ENCODE measurements around the gene KCNRG. TPM values are rescaled to one million over a fixed set of nuclear protein-coding genes. Genes with fewer than 3 reads are reported as not detected.
"Not testable (repeated sequence)": the region's sequence is repeated elsewhere in the genome, so short reads cannot be mapped to it uniquely, and the experiment has no call there.

KCNRG gene
- total RNA-seq, 2 experiments from 2014 or later = 0.30 to 0.65 TPM

DNA sequence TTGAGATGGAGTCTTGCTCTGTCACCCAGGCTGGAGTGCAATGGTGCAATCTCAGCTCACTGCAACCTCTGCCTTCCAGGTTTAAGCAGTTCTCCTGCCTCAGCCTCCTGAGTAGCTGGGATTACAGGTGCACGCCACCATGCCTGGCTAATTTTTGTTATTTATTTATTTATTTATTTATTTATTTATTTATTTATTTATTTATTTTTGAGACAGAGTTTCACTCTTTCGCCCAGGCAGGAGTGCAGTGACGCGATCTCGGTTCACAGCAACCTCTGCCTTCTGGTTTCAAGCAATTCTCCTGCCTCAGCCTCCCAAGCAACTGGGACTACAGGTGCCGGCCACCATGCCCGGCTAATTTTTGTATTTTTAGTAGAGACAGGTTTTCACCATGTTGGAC, 47.1 kb downstream of the KCNRG start:
- DNase-seq, H3K4me3 Mint-ChIP-seq, H3K27me3 Mint-ChIP-seq, H3K27ac Mint-ChIP-seq, H3K9me3 Mint-ChIP-seq, CTCF ChIA-PET: not testable (repeated sequence)
- H3K4me1 Mint-ChIP-seq = peaks cover 12% of the 10 kb centered on the region
- H3K36me3 Mint-ChIP-seq (ENCODE audit: low read depth) = peaks cover 50% of the 10 kb centered on the region
- POLR2A ChIA-PET = interaction anchor here (1.6 kb wide), 1 partner anchor 18 kb away, joined by 4 read pairs; no protein-coding TSS in a partner anchor

DNA sequence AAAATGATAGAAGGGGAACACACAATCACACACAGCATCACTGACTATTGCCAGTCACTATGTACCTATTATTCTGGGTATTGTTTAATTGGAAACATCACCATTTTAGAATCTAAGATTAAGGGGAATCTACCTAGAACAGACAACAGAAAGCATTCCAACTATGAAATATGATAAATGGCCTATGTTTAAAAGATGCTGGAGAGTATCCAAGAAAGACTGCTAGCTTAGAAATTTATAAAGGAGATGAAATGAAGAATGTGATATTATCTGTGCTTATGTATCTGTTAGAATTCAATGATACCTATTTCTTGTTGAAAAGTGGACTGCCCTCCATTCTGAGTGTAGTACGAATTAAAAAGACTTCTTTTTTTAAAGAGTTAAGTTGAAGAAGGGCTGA, 50.5 kb downstream of the KCNRG start:
- peaks cover 50% of the 10 kb centered on the region for H3K36me3 Mint-ChIP-seq (ENCODE audit: low read depth)
- no peak overlapping the region for H3K4me3 Mint-ChIP-seq
- H3K4me1 Mint-ChIP-seq = peaks cover 9% of the 10 kb centered on the region
- H3K27me3 Mint-ChIP-seq = no peaks in the 10 kb centered on the region
- DNase-seq = no peak
- no peaks in the 10 kb centered on the region for H3K9me3 Mint-ChIP-seq
- POLR2A ChIA-PET = interaction anchor here (1.5 to 1.6 kb wide), 2 partner anchors 11 to 14 kb away, joined by 3 to 7 read pairs; no protein-coding TSS in a partner anchor
- CTCF ChIA-PET = interaction anchor here (0.7 kb wide), 1 partner anchor 15 kb away, joined by 3 read pairs; no protein-coding TSS in a partner anchor
- H3K27ac Mint-ChIP-seq = no peak overlapping the region

DNA sequence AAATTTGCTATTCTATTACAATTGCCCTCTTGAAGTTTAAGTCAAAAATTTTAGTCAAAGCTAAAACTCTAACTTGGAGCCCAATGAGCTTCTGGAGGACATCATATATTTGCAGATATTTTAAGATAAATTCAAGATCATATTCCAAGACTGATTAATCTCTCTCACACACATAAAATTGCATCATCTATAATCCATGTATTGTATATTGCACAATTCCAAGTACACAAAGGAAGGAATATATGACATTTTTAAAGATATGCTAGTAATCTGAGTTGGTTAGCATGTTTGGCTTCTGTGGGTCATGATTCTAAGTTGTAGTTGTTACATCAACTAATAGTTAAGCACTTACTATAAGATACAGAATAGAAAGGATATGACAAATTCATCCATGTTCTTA, 53.3 kb downstream of the KCNRG start:
- Mint-ChIP-seq H3K27ac (no peak overlapping the region), H3K4me1 (peaks cover 25% of the 10 kb centered on the region)
- POLR2A ChIA-PET = interaction anchor here (1.8 to 21.3 kb wide), 5 partner anchors 9 to 72 kb away, joined by 5 to 661 read pairs (median 11); partner anchors contain the start of gene TRIM13

DNA sequence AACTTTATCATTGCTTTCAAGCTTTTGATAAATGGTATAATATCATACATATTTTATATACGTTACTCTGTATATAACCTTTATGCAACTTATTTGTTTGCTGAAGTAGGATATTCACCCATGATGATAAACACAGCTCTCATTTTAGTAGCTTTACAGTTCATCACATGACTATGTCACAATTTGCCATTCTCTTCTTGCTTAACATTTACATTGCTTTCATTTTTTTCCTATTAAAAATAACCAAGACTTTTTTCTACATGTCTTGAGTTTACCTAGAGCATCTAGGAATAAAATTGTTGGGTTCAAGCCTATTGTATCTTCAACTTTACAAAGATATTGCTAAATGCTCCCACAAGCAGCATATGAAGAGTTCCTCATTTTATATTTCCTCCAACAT, 54.0 kb downstream of the KCNRG start:
- Mint-ChIP-seq H3K4me1 (peaks cover 30% of the 10 kb centered on the region), H3K27ac (no peak overlapping the region), H3K36me3 (ENCODE audit: low read depth) (peaks cover 65% of the 10 kb centered on the region), H3K9me3 (no peaks in the 10 kb centered on the region), H3K27me3 (no peaks in the 10 kb centered on the region), H3K4me3 (no peak overlapping the region)
- ChIA-PET POLR2A (interaction anchor here (1.0 to 21.3 kb wide), 7 partner anchors 8 to 72 kb away, joined by 3 to 661 read pairs (median 7); partner anchors contain the start of gene TRIM13), CTCF (interaction anchor here (1.2 to 2.3 kb wide), 2 partner anchors 72 to 93 kb away, joined by 3 to 10 read pairs; partner anchors contain the start of gene TRIM13)
- DNase-seq = no peak

More for the DNA sequence above, 53.3 kb downstream of the KCNRG start:
- peaks cover 62% of the 10 kb centered on the region for H3K36me3 Mint-ChIP-seq (ENCODE audit: low read depth)
- H3K9me3 Mint-ChIP-seq = no peaks in the 10 kb centered on the region
- no peak overlapping the region for H3K4me3 Mint-ChIP-seq
- H3K27me3 Mint-ChIP-seq = no peaks in the 10 kb centered on the region
- CTCF ChIA-PET = interaction anchor here (1.2 to 2.3 kb wide), 2 partner anchors 71 to 92 kb away, joined by 3 to 10 read pairs; partner anchors contain the start of gene TRIM13
- DNase-seq = no peak

DNA sequence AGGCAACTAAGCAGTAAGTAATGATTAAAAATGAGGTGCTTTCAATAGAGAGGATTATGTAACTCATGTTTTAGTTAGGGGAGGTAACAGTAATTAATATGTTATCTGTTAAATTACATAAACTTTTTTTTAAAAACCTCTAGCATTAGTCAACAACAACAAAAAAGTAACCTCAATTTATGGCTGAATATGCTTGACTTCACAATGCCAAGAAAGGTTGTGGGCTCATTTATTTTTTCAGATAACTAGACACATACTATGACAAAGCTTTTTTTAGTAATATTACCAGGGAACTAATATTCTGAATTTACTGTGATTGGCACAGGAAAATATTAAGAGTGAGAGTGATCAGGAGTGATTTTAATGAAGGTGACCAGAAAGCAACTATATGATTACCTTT, 54.9 kb downstream of the KCNRG start:
- H3K36me3 Mint-ChIP-seq (ENCODE audit: low read depth) = peaks cover 66% of the 10 kb centered on the region
- H3K27me3 Mint-ChIP-seq = no peaks in the 10 kb centered on the region
- H3K27ac Mint-ChIP-seq = no peak overlapping the region
- no peaks in the 10 kb centered on the region for H3K9me3 Mint-ChIP-seq
- POLR2A ChIA-PET = interaction anchor here (1.0 to 21.3 kb wide), 5 partner anchors 10 to 73 kb away, joined by 3 to 661 read pairs (median 11); partner anchors contain the start of gene TRIM13
- DNase-seq = no peak
- CTCF ChIA-PET = interaction anchor here (1.0 to 2.3 kb wide), 3 partner anchors 73 to 999 kb away, joined by 3 to 10 read pairs (median 7); partner anchors contain the start of gene TRIM13
- no peak overlapping the region for H3K4me3 Mint-ChIP-seq
- H3K4me1 Mint-ChIP-seq = peaks cover 35% of the 10 kb centered on the region

Other genes starting within 250 kb of the KCNRG start
- 10 to 100 TPM; 34.9 to 36.1 TPM for gene KPNA3, start 222.8 kb upstream of the KCNRG start, total RNA-seq
- gene SPRYD7, start 79.1 kb upstream of the KCNRG start, total RNA-seq = 1 to 10 TPM; 3.9 to 4.1 TPM
- 10 to 100 TPM; 13.2 to 17.4 TPM for gene TRIM13, start 18.4 kb upstream of the KCNRG start, total RNA-seq

Data from activated CD4-positive, alpha-beta memory T cell treated with anti-CD3 and anti-CD28 coated beads, Interleukin-2, amount 10 ng/mL, durations not matched to agents 7 days and 5 days (primary cell).